HepG2 (cell line): ENCODE results near the gene TPRA1. TPM values are rescaled to one million over a fixed set of nuclear protein-coding genes. Genes with fewer than 3 reads are reported as not detected.

Experiments
- ADNP ChIP-seq: sonication (generic); formaldehyde crosslinking; IDR thresholded peaks from 2 replicates; pipeline ENCODE4 v1.4.0; 2020; ENCODE audit warnings: missing genetic modification reagents
- ARID2 ChIP-seq: sonication (generic); formaldehyde crosslinking; IDR thresholded peaks from 2 replicates; pipeline ENCODE4 v1.8.1; 2022; ENCODE audit warnings: mild to moderate bottlenecking, missing genetic modification reagents, borderline replicate concordance
- ATRX ChIP-seq: sonication (generic); formaldehyde crosslinking; IDR thresholded peaks from 2 replicates; pipeline ENCODE4 v1.4.0; 2020; ENCODE audit warnings: missing genetic modification reagents, borderline replicate concordance
- CC2D1A ChIP-seq: sonication (generic); formaldehyde crosslinking; IDR thresholded peaks from 2 replicates; pipeline ENCODE4 v1.8.1; 2023; ENCODE audit warnings: mild to moderate bottlenecking, missing genetic modification reagents
- CTCF ChIP-seq: sonication (generic); formaldehyde crosslinking; IDR thresholded peaks from 2 replicates; pipeline ENCODE4 v1.5.0; 2020; ENCODE audit warnings: mild to moderate bottlenecking, missing genetic modification reagents, moderate library complexity
- GPBP1L1 ChIP-seq: sonication (generic); formaldehyde crosslinking; IDR thresholded peaks from 2 replicates; pipeline ENCODE4 v1.5.0; 2020; ENCODE audit warnings: mild to moderate bottlenecking, missing genetic modification reagents
- HCFC1 ChIP-seq: fragments of 150-350 bp; IDR thresholded peaks from 2 replicates; pipeline ENCODE4 v1.6.1; 2014; ENCODE audit warnings: low read depth, low read length
- HDAC2 ChIP-seq: sonication (generic); formaldehyde crosslinking; IDR thresholded peaks from 2 replicates; pipeline ENCODE4 v1.4.0; 2020; ENCODE audit warnings: missing genetic modification reagents
- HHEX ChIP-seq: IDR thresholded peaks from 2 replicates; pipeline ENCODE4 v1.6.1; 2016; ENCODE audit warnings: control low read depth
- KDM4B ChIP-seq: sonication (generic); formaldehyde crosslinking; IDR thresholded peaks from 2 replicates; pipeline ENCODE4 v1.4.0; 2020; ENCODE audit warnings: missing genetic modification reagents
- NBN ChIP-seq: fragments of 450-650 bp; conservative IDR thresholded peaks from 2 replicates; pipeline ENCODE4 v1.6.1; 2017
- NCOR1 ChIP-seq: fragments of 200-600 bp; sonication (generic); IDR thresholded peaks from 2 replicates; pipeline ENCODE4 v1.7.0; 2017; ENCODE audit warnings: antibody characterized with exemption, low read length, borderline replicate concordance
- NFYC ChIP-seq: IDR thresholded peaks from 2 replicates; pipeline ENCODE4 v1.6.1; 2016; ENCODE audit warnings: missing genetic modification reagents, missing compliant biosample characterization
- RFX3 ChIP-seq: IDR thresholded peaks from 2 replicates; pipeline ENCODE4 v1.6.1; 2016; ENCODE audit warnings: missing biosample characterization, missing genetic modification reagents
- RNF2 ChIP-seq: fragments of 450-650 bp; conservative IDR thresholded peaks from 2 replicates; pipeline ENCODE4 v1.6.1; 2016; ENCODE audit warnings: low read depth
- RNF219 ChIP-seq: sonication (generic); formaldehyde crosslinking; IDR thresholded peaks from 2 replicates; pipeline ENCODE4 v1.5.0; 2020; ENCODE audit warnings: mild to moderate bottlenecking, missing genetic modification reagents
- SP4 ChIP-seq: sonication (generic); formaldehyde crosslinking; IDR thresholded peaks from 2 replicates; pipeline ENCODE4 v1.8.1; 2023; ENCODE audit warnings: mild to moderate bottlenecking, missing genetic modification reagents
- ZBTB26 ChIP-seq: IDR thresholded peaks from 2 replicates; pipeline ENCODE4 v1.6.1; 2016; ENCODE audit warnings: missing compliant biosample characterization, missing genetic modification reagents, borderline replicate concordance
- ZBTB3 ChIP-seq: sonication (generic); formaldehyde crosslinking; IDR thresholded peaks from 2 replicates; pipeline ENCODE4 v1.4.0; 2020; ENCODE audit warnings: low read depth, mild to moderate bottlenecking, moderate library complexity, missing genetic modification reagents, borderline replicate concordance
- ZFX ChIP-seq: sonication (generic); formaldehyde crosslinking; IDR thresholded peaks from 2 replicates; pipeline ENCODE4 v1.4.0; 2020; ENCODE audit warnings: mild to moderate bottlenecking, low read depth, missing genetic modification reagents, moderate library complexity
- ZNF253 ChIP-seq: sonication (generic); formaldehyde crosslinking; IDR thresholded peaks from 2 replicates; pipeline ENCODE4 v1.8.0; 2022; ENCODE audit warnings: mild to moderate bottlenecking, missing genetic modification reagents, borderline replicate concordance
- ZNF282 ChIP-seq: fragments of 450-650 bp; IDR thresholded peaks from 2 replicates; pipeline ENCODE4 v1.6.1; 2018; ENCODE audit not compliant: partially characterized antibody
- ZNF350 ChIP-seq: sonication (generic); formaldehyde crosslinking; IDR thresholded peaks from 2 replicates; pipeline ENCODE4 v1.4.0; 2020; ENCODE audit warnings: mild to moderate bottlenecking, low read depth, missing genetic modification reagents, borderline replicate concordance
- polyA plus RNA-seq, 8 experiments: library from polyadenylated mRNA; depleted of rRNA in 3 of 8; stranded (reverse) in 7 of 8; unstranded in 1 of 8; fragments of >200 nt; fragmentation: Illumina TruSeq in 4 of 8; extraction: Trizol in 4 of 8; gene quantifications; 2 replicates each; pipeline versions ENCODE4 v1.2.1 to v1.2.3, GENCODE V29; 2011 to 2016; ENCODE audit warnings: low read depth in 4 of 8, missing spikeins in 1 of 8, mixed read lengths in 1 of 8; ENCODE audit not compliant: insufficient read depth in 1 of 8
- total RNA-seq, 5 experiments: library from RNA; depleted of rRNA; stranded (reverse); fragments of >200 nt; fragmentation: Illumina TruSeq; extraction: Trizol; gene quantifications; 2 replicates each; pipeline ENCODE4 v1.2.3, GENCODE V29; 2016; ENCODE audit warnings: low read depth in 1 of 5

TPRA1 gene
- total and polyA plus RNA-seq, 2 of the 13 experiments (the other 11 are each of a cell fraction or from before 2014, with no cell fraction given) = 25.4 to 25.8 TPM

GRCh38 chr3:127590593-127591465 is at the start of gene TPRA1 (continued):
- TF ChIP-seq ZBTB26 (CRISPR knock-in tag) (peak; percentile 13; the same call in 1 of the 2 replicates), ZNF282 (no peak), ZNF350 (CRISPR knock-in tag) (peak; percentile 25; the same call in 1 of the 2 replicates), KDM4B (CRISPR knock-in tag) (no peak), RFX3 (CRISPR knock-in tag) (no peak), ATRX (CRISPR knock-in tag) (no peak), HCFC1 (peak; percentile 24; the same call in 1 of the 2 replicates), RNF2 (peak; percentile 41; the same call in 1 of the 2 replicates), SP4 (CRISPR knock-in tag) (peak; percentile 80), RNF219 (CRISPR knock-in tag) (no peak), NFYC (CRISPR knock-in tag) (peak; percentile 91), ZFX (peak; percentile 95), HDAC2 (CRISPR knock-in tag) (peak; percentile 13; the same call in 1 of the 2 replicates), ARID2 (CRISPR knock-in tag) (no peak), CTCF (peak; percentile 65), CC2D1A (no peak), NBN (no peak), GPBP1L1 (no peak), HHEX (no peak), NCOR1 (no peak), ADNP (CRISPR knock-in tag) (no peak), ZBTB3 (0 out of 2 replicates have a peak, but pooled peaks have one; percentile 42), ZNF253 (CRISPR knock-in tag) (peak; percentile 20; the same call in 1 of the 2 replicates)
